AG04450 (cell line): Measurements from ENCODE around the gene CHRNB1. TPM values are rescaled to one million over a fixed set of nuclear protein-coding genes. Genes with fewer than 3 reads are reported as not detected.

Experiments
- CTCF ChIA-PET: fragments of 300-600, 350-600 bp; formaldehyde crosslinking; extraction: SDS; loops from one replicate; lab custom pipeline; 2022; ENCODE audit warnings: antibody characterized with exemption, inconsistent platforms; lab: Charles Lee
- POLR2A ChIA-PET: fragments of 350-600 bp; formaldehyde crosslinking; extraction: SDS; loops from one replicate; lab custom pipeline; 2021; ENCODE audit warnings: antibody characterized with exemption, inconsistent platforms; lab: Yijun Ruan, JAX
- DNase-seq: peaks from one replicate; pipeline ENCODE4 v3.0.0-alpha.2; 2011; ENCODE audit warnings: low read depth, low spot score
- H3K27ac ChIP-seq: one replicate; pipeline ENCODE4 v1.5.1; 2012; ENCODE audit warnings: low read depth, low read length, control low read depth
- H3K27me3 ChIP-seq: one replicate; pipeline ENCODE4 v1.6.0; 2012; ENCODE audit warnings: low read length; ENCODE audit not compliant: control insufficient read depth, insufficient read depth
- H3K4me3 ChIP-seq: 2 replicates; pipeline ENCODE4 v1.5.1; 2011; ENCODE audit warnings: mild to moderate bottlenecking, low read depth, low read length, control low read depth
- H3K9me3 ChIP-seq: 2 replicates; pipeline ENCODE4 v1.5.1; 2012; ENCODE audit warnings: low read length; ENCODE audit not compliant: control insufficient read depth, insufficient read depth
- CTCF ChIP-seq: IDR thresholded peaks from 2 replicates; pipeline ENCODE4 v1.5.1; 2011; ENCODE audit warnings: low read depth, low read length, control low read depth, inconsistent platforms
- polyA plus RNA-seq: library from polyadenylated mRNA; depleted of rRNA; stranded (reverse); fragments of >200 nt; gene quantifications from 2 replicates; pipeline ENCODE4 v1.2.3, GENCODE V29; 2011

The CHRNB1 gene
- polyA plus RNA-seq, 1 experiment, result 6.3 TPM

- DNase-seq, result no peak
- POLR2A ChIA-PET, result interaction anchor here (1.1 kb wide), 1 partner anchor 22 kb away, joined by 4 read pairs; the partner anchor contains the start of gene TMEM256
- Histone ChIP-seq H3K27me3 (peaks cover 3% of the 10 kb centered on the region), H3K27ac (no peak overlapping the region), H3K9me3 (peaks cover 7% of the 10 kb centered on the region; the same call in 1 of the 2 replicates), H3K4me3 (no peak overlapping the region)
- CTCF ChIA-PET, result interaction anchor here (1.1 to 1.6 kb wide), 2 partner anchors 12 to 135 kb away, joined by 3 read pairs; no protein-coding TSS in a partner anchor
- no peak for TF ChIP-seq CTCF
Observed at GRCh38 chr17:7425756-7426155, 19.1 kb upstream of the CHRNB1 start.

GRCh38 chr17:7426203-7426863, 18.5 kb upstream of the CHRNB1 start:
- H3K27ac ChIP-seq, result no peak overlapping the region
- H3K9me3 ChIP-seq, result peaks cover 1% of the 10 kb centered on the region; the same call in 1 of the 2 replicates
- TF ChIP-seq CTCF, result no peak
- peaks cover 3% of the 10 kb centered on the region for H3K27me3 ChIP-seq
- no peak overlapping the region for H3K4me3 ChIP-seq
- ChIA-PET CTCF (interaction anchor here (1.6 kb wide), 1 partner anchor 11 kb away, joined by 3 read pairs; no protein-coding TSS in a partner anchor), POLR2A (no interaction called here)
- no peak for DNase-seq

- no peak for TF ChIP-seq CTCF
- Histone ChIP-seq H3K4me3 (no peak overlapping the region), H3K9me3 (no peaks in the 10 kb centered on the region; the same call in 1 of the 2 replicates), H3K27me3 (peaks cover 3% of the 10 kb centered on the region), H3K27ac (no peak overlapping the region)
- DNase-seq, result no peak
- CTCF ChIA-PET, result no interaction called here
- POLR2A ChIA-PET, result no interaction called here
Observed at GRCh38 chr17:7426896-7427489, 17.9 kb upstream of the CHRNB1 start.

- Histone ChIP-seq H3K9me3 (no peaks in the 10 kb centered on the region; the same call in 1 of the 2 replicates), H3K4me3 (no peak overlapping the region), H3K27me3 (peaks cover 3% of the 10 kb centered on the region), H3K27ac (no peak overlapping the region)
- TF ChIP-seq CTCF, result no peak
- CTCF ChIA-PET, result no interaction called here
- no peak for DNase-seq
- POLR2A ChIA-PET, result no interaction called here
Observed at GRCh38 chr17:7427549-7427948, 17.3 kb upstream of the CHRNB1 start.

- TF ChIP-seq CTCF, result no peak
- Histone ChIP-seq H3K9me3 (no peaks in the 10 kb centered on the region; the same call in 1 of the 2 replicates), H3K27ac (no peak within 1 kb of the TSS), H3K27me3 (peaks cover 3% of the 10 kb centered on the region), H3K4me3 (no peak within 1 kb of the TSS)
- ChIA-PET POLR2A (no interaction called here), CTCF (no interaction called here)
- no peak for DNase-seq
Observed at GRCh38 chr17:7428557-7428956, 16.3 kb upstream of the CHRNB1 start, which contains the start of gene SPEM3. SPEM3 (plus strand) TSS chr17:7428857; CDS start chr17:7428903, 46 bp downstream.
